HCT116 (cell line): Measurements from ENCODE around the gene CIB4. TPM values are rescaled to one million over a fixed set of nuclear protein-coding genes. Genes with fewer than 3 reads are reported as not detected.

Experiments
- ATAC-seq: fragments of 200-7000 bp; cut with Tn5 transposase; 2 replicates; pipeline ENCODE4 v1.9.1; 2020; ENCODE audit warnings: mild to moderate bottlenecking, moderate library complexity
- BruUV-seq: library from RNA; stranded (reverse); fragments of 400-500 nt; replicated peaks from 2 replicates; lab custom pipeline; 2021; lab: Mats Ljungman, UMichigan
- CTCF ChIA-PET: fragments of 300-600 bp; sonication (Branson Sonifier 250); formaldehyde crosslinking; loops from one replicate; lab custom pipeline; 2021; ENCODE audit warnings: antibody characterized with exemption; lab: Charles Lee
- POLR2A ChIA-PET: fragments of 300-600, 350-600 bp; sonication (Branson Sonifier 250); formaldehyde crosslinking; loops from one replicate; lab custom pipeline; 2021; ENCODE audit warnings: antibody characterized with exemption; lab: Charles Lee
- RAD21 ChIA-PET, 2 experiments: fragments of 300-600 bp; sonication (Branson Sonifier 250); formaldehyde crosslinking; loops; one replicate each; lab custom pipeline; 2023; ENCODE audit warnings: low total read pairs in 2 of 2; ENCODE audit not compliant: uncharacterized antibody in 2 of 2, unreplicated experiment in 2 of 2, low non-redundant PET in 1 of 2; lab: Charles Lee
- DNase-seq: peaks from one replicate; pipeline ENCODE4 v3.0.0-alpha.2; 2010; ENCODE audit warnings: low read depth, low spot score
- H2AFZ ChIP-seq: fragments of 200-600 bp; shearing (Covaris generic), sonication (generic); 2 replicates; pipeline ENCODE4 v1.6.1; 2017; ENCODE audit warnings: low read depth, mixed run types, mixed read lengths, antibody characterized with exemption, low read length; ENCODE audit not compliant: poor library complexity, severe bottlenecking
- H3K27ac ChIP-seq: 2 replicates; pipeline ENCODE4 v1.5.1; 2012; ENCODE audit warnings: low read depth, low read length
- H3K27me3 ChIP-seq: fragments of 200-600 bp; sonication (generic); 2 replicates; pipeline ENCODE4 v1.6.1; 2016; ENCODE audit warnings: mixed run types, low read length, mixed read lengths; ENCODE audit not compliant: insufficient read depth
- H3K36me3 ChIP-seq, 2 experiments: fragments of 200-500 bp in 1 of 2; fragments of 200-600 bp in 1 of 2; sonication (Bioruptor generic) in 1 of 2; sonication (generic) in 1 of 2; 2 replicates each; pipeline versions ENCODE4 v1.5.1 to v1.6.1; 2014 to 2016; ENCODE audit warnings: low read length in 2 of 2, inconsistent platforms in 1 of 2, mixed read lengths in 1 of 2, mixed run types in 1 of 2; ENCODE audit not compliant: insufficient read depth in 2 of 2, control insufficient read depth in 1 of 2
- H3K4me1 ChIP-seq, 2 experiments: fragments of 200-600 bp in 1 of 2; sonication (generic) in 1 of 2; 2 replicates each; pipeline versions ENCODE4 v1.5.1 to v1.6.1; 2012 to 2017; ENCODE audit warnings: low read length in 2 of 2, inconsistent platforms in 1 of 2, mild to moderate bottlenecking in 1 of 2, mixed read lengths in 1 of 2, mixed run types in 1 of 2, moderate library complexity in 1 of 2; ENCODE audit not compliant: insufficient read depth in 2 of 2, control insufficient read depth in 1 of 2
- H3K4me2 ChIP-seq: fragments of 200-600 bp; sonication (generic); 2 replicates; pipeline ENCODE4 v1.6.1; 2017; ENCODE audit warnings: mixed run types, low read length, mixed read lengths
- H3K4me3 ChIP-seq, 2 experiments: fragments of 200-600 bp in 1 of 2; sonication (generic) in 1 of 2; replicated peaks in 1 of 2; 2 replicates each; pipeline ENCODE4 v1.5.1; 2011 to 2016; ENCODE audit warnings: low read length in 2 of 2, control low read depth in 1 of 2, low read depth in 1 of 2, mild to moderate bottlenecking in 1 of 2, mixed read lengths in 1 of 2, mixed run types in 1 of 2
- H3K79me2 ChIP-seq: fragments of 200-600 bp; sonication (generic); 2 replicates; pipeline ENCODE4 v1.6.1; 2017; ENCODE audit warnings: mild to moderate bottlenecking, mixed run types, low read length, moderate library complexity, mixed read lengths; ENCODE audit not compliant: insufficient read depth
- H3K9ac ChIP-seq: fragments of 200-600 bp; sonication (generic); 2 replicates; pipeline ENCODE4 v1.6.1; 2016; ENCODE audit warnings: low read length, mixed read lengths
- H3K9me2 ChIP-seq: fragments of 200-600 bp; sonication (generic), shearing (Covaris generic); 2 replicates; pipeline ENCODE4 v1.6.1; 2017; ENCODE audit warnings: mixed run types, mild to moderate bottlenecking, moderate library complexity; ENCODE audit not compliant: insufficient read depth
- H3K9me3 ChIP-seq, 2 experiments: fragments of 200-500 bp in 1 of 2; fragments of 200-600 bp in 1 of 2; sonication (Bioruptor generic) in 1 of 2; sonication (generic) in 1 of 2; 2 replicates each; pipeline ENCODE4 v1.6.1; 2014 to 2017; ENCODE audit warnings: low read length in 2 of 2, mixed read lengths in 2 of 2, inconsistent platforms in 1 of 2, low read depth in 1 of 2, mild to moderate bottlenecking in 1 of 2, mixed run types in 1 of 2, moderate library complexity in 1 of 2; ENCODE audit not compliant: control insufficient read depth in 1 of 2, insufficient read depth in 1 of 2
- H4K20me1 ChIP-seq: fragments of 200-600 bp; sonication (generic), shearing (Covaris generic); 2 replicates; pipeline ENCODE4 v1.6.1; 2017; ENCODE audit warnings: mixed run types, mild to moderate bottlenecking, moderate library complexity; ENCODE audit not compliant: insufficient read depth
- ATF3 ChIP-seq: IDR thresholded peaks from 2 replicates; pipeline ENCODE4 v1.6.1; 2012
- CBX3 ChIP-seq: IDR thresholded peaks from 2 replicates; pipeline ENCODE4 v1.6.1; 2012; ENCODE audit warnings: low read depth
- CEBPB ChIP-seq: IDR thresholded peaks from 2 replicates; pipeline ENCODE4 v1.6.1; 2012; ENCODE audit warnings: low read depth
- CTCF ChIP-seq, 3 experiments: fragments of 200-600 bp in 1 of 3; sonication (generic) in 1 of 3; IDR thresholded peaks in 2 of 3; conservative IDR thresholded peaks in 1 of 3; 2 replicates each; pipeline ENCODE4 v1.5.1; 2012 to 2017; ENCODE audit warnings: low read depth in 2 of 3, low read length in 2 of 3, antibody characterized with exemption in 1 of 3, borderline replicate concordance in 1 of 3, control low read depth in 1 of 3, mild to moderate bottlenecking in 1 of 3, mixed read lengths in 1 of 3, mixed run types in 1 of 3, moderate library complexity in 1 of 3; ENCODE audit not compliant: insufficient read depth in 1 of 3
- EGR1 ChIP-seq: IDR thresholded peaks from 2 replicates; pipeline ENCODE4 v1.6.1; 2012; ENCODE audit warnings: low read depth
- ELF1 ChIP-seq: IDR thresholded peaks from 2 replicates; pipeline ENCODE4 v1.6.1; 2012; ENCODE audit warnings: low read depth, borderline replicate concordance
- EZH2 ChIP-seq: fragments of 200-600 bp; sonication (generic); IDR thresholded peaks from 2 replicates; pipeline ENCODE4 v1.6.1; 2017; ENCODE audit warnings: antibody characterized with exemption, mixed run types
- FOSL1 ChIP-seq: IDR thresholded peaks from 2 replicates; pipeline ENCODE4 v1.6.1; 2012; ENCODE audit warnings: low read depth
- POLR2A ChIP-seq: IDR thresholded peaks from 2 replicates; pipeline ENCODE4 v1.7.0; 2011; ENCODE audit warnings: borderline replicate concordance; ENCODE audit not compliant: insufficient read depth, insufficient read length; ENCODE audit errors: extremely low read depth
- POLR2AphosphoS5 ChIP-seq: IDR thresholded peaks from 2 replicates; pipeline ENCODE4 v1.6.1; 2011; ENCODE audit warnings: mild to moderate bottlenecking, low read depth, low read length, moderate library complexity
- RAD21 ChIP-seq: IDR thresholded peaks from 2 replicates; pipeline ENCODE4 v1.6.1; 2012; ENCODE audit warnings: low read depth, mild to moderate bottlenecking
- REST ChIP-seq: IDR thresholded peaks from 2 replicates; pipeline ENCODE4 v1.6.1; 2012; ENCODE audit warnings: low read depth
- SIN3A ChIP-seq: IDR thresholded peaks from 2 replicates; pipeline ENCODE4 v1.6.1; 2012; ENCODE audit warnings: low read depth
- SP1 ChIP-seq: IDR thresholded peaks from 2 replicates; pipeline ENCODE4 v1.6.1; 2012; ENCODE audit warnings: low read depth
- SRF ChIP-seq: IDR thresholded peaks from 2 replicates; pipeline ENCODE4 v1.6.1; 2012; ENCODE audit warnings: low read depth
- TCF7L2 ChIP-seq: IDR thresholded peaks from 2 replicates; pipeline ENCODE4 v1.7.0; 2011; ENCODE audit warnings: borderline replicate concordance, inconsistent platforms; ENCODE audit not compliant: insufficient read depth, insufficient read length; ENCODE audit errors: extremely low read depth
- ZBTB33 ChIP-seq: IDR thresholded peaks from 2 replicates; pipeline ENCODE4 v1.6.1; 2011; ENCODE audit warnings: mild to moderate bottlenecking, low read length, moderate library complexity; ENCODE audit not compliant: insufficient replicate concordance; ENCODE audit errors: extremely low read depth
- ZFX ChIP-seq: fragments of 450-650 bp; IDR thresholded peaks from 2 replicates; pipeline ENCODE4 v1.6.1; 2017
- ZNF274 ChIP-seq: fragments of 200-500 bp; sonication (Bioruptor generic); IDR thresholded peaks from 2 replicates; pipeline ENCODE4 v1.6.1; 2014; ENCODE audit warnings: mild to moderate bottlenecking, low read depth, low read length, inconsistent platforms
- intact Hi-C: fragments of 100-400 bp; cut with micrococcal nuclease; formaldehyde crosslinking; loops from 2 replicates; pipeline ENCODE4 v1.10.0; 2022
- total RNA-seq: library from RNA; stranded (reverse); gene quantifications from one replicate; pipeline ENCODE4 v1.2.1, GENCODE V29; 2021; ENCODE audit not compliant: unreplicated experiment

The CIB4 gene
- total RNA-seq, 1 experiment from 2014 or later, result not detected

- CTCF ChIA-PET, result no interaction called here
Observed at GRCh38 chr2:26581266-26581990, 59.7 kb downstream of the CIB4 start.

More at GRCh38 chr2:26581266-26581990, 59.7 kb downstream of the CIB4 start:
- Histone ChIP-seq H3K4me3 (no peak overlapping the region), H4K20me1 (no peaks in the 10 kb centered on the region), H2AFZ (no peak overlapping the region), H3K4me2 (no peak overlapping the region), H3K9me3 (no peaks in the 10 kb centered on the region), H3K9me2 (no peaks in the 10 kb centered on the region), H3K79me2 (no peaks in the 10 kb centered on the region), H3K4me1 (peaks cover 0 to 11% of the 10 kb centered on the region in 2 experiments; a peak in 1 of 4 replicates), H3K9ac (no peak overlapping the region), H3K27me3 (peaks cover 5% of the 10 kb centered on the region; the same call in 1 of the 2 replicates), H3K27ac (no peak overlapping the region), H3K36me3 (no peaks in the 10 kb centered on the region)
- DNase-seq (no peak), ATAC-seq (no peak)
- POLR2A ChIA-PET, result no interaction called here
- TF ChIP-seq ZNF274 (no peak), SRF (no peak), EGR1 (no peak), ZBTB33 (no peak), CTCF (IDR thresholded peaks at IDR 0.05 in 2 of 3, conservative IDR thresholded peaks at IDR 0.05 in 1 of 3; ENCODE audit: borderline replicate concordance in 1 of 3, insufficient read depth in 1 of 3, low read depth in 2 of 3, low read length in 2 of 3) (no peak), ELF1 (no peak), RAD21 (no peak), CEBPB (no peak), POLR2AphosphoS5 (no peak), EZH2 (no peak), FOSL1 (no peak), ZFX (no peak), POLR2A (no peak), TCF7L2 (no peak), REST (no peak), SIN3A (no peak), ATF3 (no peak), CBX3 (no peak), SP1 (no peak)
- intact Hi-C loops, result no loop called here
- BruUV-seq, result no TSS peak
- RAD21 ChIA-PET, result no interaction called here
